ENCODE data around the gene CDK5RAP3. TPM values are rescaled to one million over a fixed set of nuclear protein-coding genes. Genes with fewer than 3 reads are reported as not detected.

CDK5RAP3 gene
- total RNA-seq, 1 experiment from 2014 or later = 128 TPM

- TF ChIP-seq AR (CRISPR knock-in tag; IDR thresholded peaks at IDR 0.05) (no peak), E2F4 (CRISPR knock-in tag; IDR thresholded peaks at IDR 0.05; ENCODE audit: borderline replicate concordance, low read depth) (no peak), IRF2 (CRISPR knock-in tag; IDR thresholded peaks at IDR 0.05; ENCODE audit: borderline replicate concordance, low read depth) (no peak), OVOL2 (CRISPR knock-in tag; IDR thresholded peaks at IDR 0.05; ENCODE audit: borderline replicate concordance) (no peak), NFATC4 (CRISPR knock-in tag; IDR thresholded peaks at IDR 0.05) (no peak), ZNF416 (CRISPR knock-in tag; IDR thresholded peaks at IDR 0.05) (0 out of 2 replicates have a peak, but pooled peaks have one; percentile 8), GTF2I (CRISPR knock-in tag; conservative IDR thresholded peaks at IDR 0.05) (peak; percentile 97), PRRX2 (CRISPR knock-in tag; IDR thresholded peaks at IDR 0.05) (no peak), JUN (CRISPR knock-in tag; IDR thresholded peaks at IDR 0.05) (no peak), PREB (CRISPR knock-in tag; IDR thresholded peaks at IDR 0.05; ENCODE audit: borderline replicate concordance) (no peak), SMAD3 (CRISPR knock-in tag; IDR thresholded peaks at IDR 0.05; ENCODE audit: borderline replicate concordance) (no peak), RELA (CRISPR knock-in tag; IDR thresholded peaks at IDR 0.05; ENCODE audit: borderline replicate concordance) (no peak), MYBL2 (CRISPR knock-in tag; IDR thresholded peaks at IDR 0.05) (no peak), EMX1 (CRISPR knock-in tag; IDR thresholded peaks at IDR 0.05) (no peak), E2F5 (CRISPR knock-in tag; IDR thresholded peaks at IDR 0.05) (no peak)
These were observed 53.5 kb downstream of the CDK5RAP3 start (continued) for GRCh38 chr17:48024149-48025039.

- no peak overlapping the region for H3K27ac Mint-ChIP-seq
- TF ChIP-seq ATF6 (CRISPR knock-in tag; IDR thresholded peaks at IDR 0.05) (no peak), JAZF1 (CRISPR knock-in tag; IDR thresholded peaks at IDR 0.05) (no peak), E2F5 (CRISPR knock-in tag; IDR thresholded peaks at IDR 0.05) (no peak), MYBL2 (CRISPR knock-in tag; IDR thresholded peaks at IDR 0.05) (0 out of 2 replicates have a peak, but pooled peaks have one; percentile 58), USF1 (CRISPR knock-in tag; IDR thresholded peaks at IDR 0.05) (peak; percentile 50), TP53 (CRISPR knock-in tag; IDR thresholded peaks at IDR 0.05) (no peak), FOXK1 (CRISPR knock-in tag; IDR thresholded peaks at IDR 0.05) (peak; percentile 15; the same call in 1 of the 2 replicates), RORB (CRISPR knock-in tag; IDR thresholded peaks at IDR 0.05) (no peak), OVOL2 (CRISPR knock-in tag; IDR thresholded peaks at IDR 0.05; ENCODE audit: borderline replicate concordance) (no peak), SP1 (CRISPR knock-in tag; conservative IDR thresholded peaks at IDR 0.05) (peak; percentile 85), GTF2I (CRISPR knock-in tag; conservative IDR thresholded peaks at IDR 0.05) (no peak), MAX (CRISPR knock-in tag; IDR thresholded peaks at IDR 0.05) (peak; percentile 54; the same call in 1 of the 2 replicates)
These were observed 54.4 kb downstream of the CDK5RAP3 start for GRCh38 chr17:48025040-48025903.

More at GRCh38 chr17:48025040-48025903, 54.4 kb downstream of the CDK5RAP3 start:
- Mint-ChIP-seq H3K27me3 (ENCODE audit: low read depth) (peaks cover 40% of the 10 kb centered on the region), H3K4me1 (peaks cover 25% of the 10 kb centered on the region), H3K9me3 (no peaks in the 10 kb centered on the region), H3K4me3 (peak overlapping the region; percentile 74), H3K36me3 (no peaks in the 10 kb centered on the region)
- CTCF ChIA-PET = interaction anchor here (0.5 to 3.8 kb wide), 55 partner anchors 11 to 611 kb away, joined by 3 to 108 read pairs (median 4); partner anchors contain the start of genes CBX1, CDK5RAP3, NFE2L1 and PNPO
- DNase-seq (ENCODE audit: low spot score) = peak; percentile 98
- POLR2A ChIA-PET = interaction anchor here (0.6 to 2.4 kb wide), 3 partner anchors 23 to 49 kb away, joined by 7 to 22 read pairs (median 12); partner anchors contain the start of gene NFE2L1
- peak; percentile 62 for ATAC-seq

Data from WTC11 (cell line).